OCI-LY1 (cell line): Measurements from ENCODE around the gene CEP250.

ENCODE experiments used
- EZH2 ChIP-seq: fragments of 200-600 bp; sonication (generic), shearing (Covaris generic); IDR thresholded peaks from 2 replicates; pipeline ENCODE4 v1.8.0; 2017; ENCODE audit warnings: borderline replicate concordance, mixed run types, mild to moderate bottlenecking, antibody characterized with exemption, low read length, moderate library complexity, mixed read lengths
- TF ChIP-seq, protein P1 (sequence below): fragments of 200-600 bp; sonication (generic), shearing (Covaris generic); IDR thresholded peaks from 2 replicates; pipeline ENCODE4 v1.5.1; 2017; ENCODE audit warnings: mild to moderate bottlenecking, antibody characterized with exemption, low read length, moderate library complexity, mixed read lengths

DNA sequence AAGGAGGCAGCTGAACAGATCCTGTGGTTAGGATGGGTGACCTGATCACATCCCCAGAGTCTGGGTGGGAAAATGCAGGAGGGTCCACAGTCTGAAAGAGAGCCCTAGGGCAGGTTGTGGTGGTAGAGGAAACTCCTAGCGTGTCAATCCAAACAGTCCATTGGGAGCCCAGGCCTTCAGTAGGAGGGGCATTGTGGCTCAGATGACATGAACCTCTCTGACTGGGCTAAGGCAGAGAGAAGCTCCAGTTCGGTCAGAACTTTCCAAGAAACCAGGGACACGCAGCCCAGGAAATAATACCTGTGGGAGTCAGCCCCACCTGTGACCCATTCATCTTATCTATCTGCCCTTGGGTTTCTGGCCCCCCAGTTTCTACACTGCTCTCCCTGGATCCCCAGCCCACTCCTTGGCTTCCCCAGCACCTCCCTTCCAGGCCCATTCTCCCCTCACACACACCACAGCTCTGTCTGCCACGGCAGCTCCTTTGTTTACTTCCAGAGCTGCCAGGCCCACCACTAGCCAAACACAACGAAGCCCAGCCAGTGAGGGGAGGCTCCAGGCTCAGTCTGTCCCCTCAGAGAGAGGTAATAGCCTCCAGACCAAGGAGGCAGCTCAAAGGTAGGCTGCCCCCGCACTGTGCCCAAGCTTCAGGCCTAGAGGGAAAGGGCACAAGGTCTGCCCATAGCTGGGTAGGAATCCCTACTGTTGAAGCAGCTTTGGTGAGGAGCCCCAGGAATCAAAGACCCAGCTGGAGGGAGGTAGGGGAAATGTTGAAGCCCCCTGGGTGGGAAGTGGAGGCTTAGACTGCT lies 23.6 kb upstream of the CEP250 start:
- TF ChIP-seq, protein P1, sequence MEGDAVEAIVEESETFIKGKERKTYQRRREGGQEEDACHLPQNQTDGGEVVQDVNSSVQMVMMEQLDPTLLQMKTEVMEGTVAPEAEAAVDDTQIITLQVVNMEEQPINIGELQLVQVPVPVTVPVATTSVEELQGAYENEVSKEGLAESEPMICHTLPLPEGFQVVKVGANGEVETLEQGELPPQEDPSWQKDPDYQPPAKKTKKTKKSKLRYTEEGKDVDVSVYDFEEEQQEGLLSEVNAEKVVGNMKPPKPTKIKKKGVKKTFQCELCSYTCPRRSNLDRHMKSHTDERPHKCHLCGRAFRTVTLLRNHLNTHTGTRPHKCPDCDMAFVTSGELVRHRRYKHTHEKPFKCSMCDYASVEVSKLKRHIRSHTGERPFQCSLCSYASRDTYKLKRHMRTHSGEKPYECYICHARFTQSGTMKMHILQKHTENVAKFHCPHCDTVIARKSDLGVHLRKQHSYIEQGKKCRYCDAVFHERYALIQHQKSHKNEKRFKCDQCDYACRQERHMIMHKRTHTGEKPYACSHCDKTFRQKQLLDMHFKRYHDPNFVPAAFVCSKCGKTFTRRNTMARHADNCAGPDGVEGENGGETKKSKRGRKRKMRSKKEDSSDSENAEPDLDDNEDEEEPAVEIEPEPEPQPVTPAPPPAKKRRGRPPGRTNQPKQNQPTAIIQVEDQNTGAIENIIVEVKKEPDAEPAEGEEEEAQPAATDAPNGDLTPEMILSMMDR = no peak
- no peak for TF ChIP-seq EZH2
